OCI-M1 (cell line): ENCODE data around the gene NARF.
"Not testable (repeated sequence)": the region's sequence is repeated elsewhere in the genome, so short reads cannot be mapped to it uniquely, and the experiment has no call there.

Experiments
- DNase-seq: peaks from one replicate; lab custom pipeline; 2025; lab: John Stamatoyannopoulos, UW

The NARF gene

DNA sequence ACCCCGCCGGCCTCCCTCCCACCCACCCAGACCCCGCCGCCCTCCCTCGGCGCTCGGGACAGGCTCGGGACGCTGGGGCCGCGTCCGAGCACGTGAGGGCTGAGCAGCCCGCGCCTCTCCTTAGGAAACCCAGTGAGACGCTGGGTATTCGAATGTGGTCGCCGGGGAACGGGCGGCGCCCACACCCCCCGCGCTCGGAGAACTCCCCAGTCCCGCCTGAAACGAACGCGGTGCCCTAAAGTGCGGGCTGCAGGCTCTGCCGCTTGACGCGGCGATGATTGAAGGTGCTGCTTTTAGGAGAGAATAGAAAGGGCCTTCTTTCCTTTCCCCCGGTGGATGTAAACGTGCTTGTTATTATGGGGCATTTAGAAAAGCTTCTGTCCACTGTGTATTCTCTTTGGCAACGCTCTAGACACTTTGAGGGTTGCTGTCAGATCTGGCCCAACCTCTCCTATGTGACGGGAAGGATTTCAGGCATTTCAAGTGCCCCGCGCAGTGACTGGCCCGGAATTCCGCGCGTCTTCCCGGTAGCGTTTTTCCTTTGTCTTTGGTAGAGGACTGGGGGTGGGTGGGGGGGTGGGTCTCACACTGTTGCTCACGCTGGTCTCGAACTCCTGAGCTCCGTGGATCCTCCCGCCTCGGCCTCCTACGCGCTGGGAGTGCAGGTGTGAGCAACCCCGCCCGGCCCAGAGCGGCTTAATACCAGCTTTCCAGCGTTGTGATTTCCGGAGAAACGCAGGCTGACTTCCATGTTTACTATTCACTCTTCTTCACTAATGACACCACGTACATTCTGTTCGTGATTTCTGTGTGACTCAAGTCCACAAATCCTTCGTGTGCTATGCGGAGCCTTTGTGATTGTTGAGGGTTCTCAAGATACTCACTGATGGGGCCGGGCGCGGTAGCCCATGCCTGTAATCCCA, 39.2 kb downstream of the NARF start:
- peak; percentile 80 for DNase-seq

DNA sequence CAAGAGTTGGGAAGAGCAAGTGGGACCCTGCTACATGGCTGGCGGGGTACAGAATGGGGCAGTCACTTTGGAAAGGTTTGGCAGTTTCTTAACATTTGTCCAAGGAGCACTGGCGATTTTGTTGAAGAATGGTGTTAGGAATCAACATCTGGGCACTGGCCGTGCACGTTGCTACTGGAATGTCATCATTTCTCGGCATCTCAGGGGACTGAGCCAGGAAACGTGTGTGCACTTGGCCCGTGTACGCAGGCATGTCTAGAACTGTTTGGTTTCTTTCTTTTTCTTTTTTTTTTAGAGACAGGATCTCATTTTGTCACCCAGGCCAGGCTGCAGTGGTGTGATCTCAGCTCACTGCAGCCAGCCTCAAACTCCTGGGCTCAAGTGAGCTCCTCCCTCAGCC, 43.7 kb downstream of the NARF start:
- DNase-seq, result no peak

DNA sequence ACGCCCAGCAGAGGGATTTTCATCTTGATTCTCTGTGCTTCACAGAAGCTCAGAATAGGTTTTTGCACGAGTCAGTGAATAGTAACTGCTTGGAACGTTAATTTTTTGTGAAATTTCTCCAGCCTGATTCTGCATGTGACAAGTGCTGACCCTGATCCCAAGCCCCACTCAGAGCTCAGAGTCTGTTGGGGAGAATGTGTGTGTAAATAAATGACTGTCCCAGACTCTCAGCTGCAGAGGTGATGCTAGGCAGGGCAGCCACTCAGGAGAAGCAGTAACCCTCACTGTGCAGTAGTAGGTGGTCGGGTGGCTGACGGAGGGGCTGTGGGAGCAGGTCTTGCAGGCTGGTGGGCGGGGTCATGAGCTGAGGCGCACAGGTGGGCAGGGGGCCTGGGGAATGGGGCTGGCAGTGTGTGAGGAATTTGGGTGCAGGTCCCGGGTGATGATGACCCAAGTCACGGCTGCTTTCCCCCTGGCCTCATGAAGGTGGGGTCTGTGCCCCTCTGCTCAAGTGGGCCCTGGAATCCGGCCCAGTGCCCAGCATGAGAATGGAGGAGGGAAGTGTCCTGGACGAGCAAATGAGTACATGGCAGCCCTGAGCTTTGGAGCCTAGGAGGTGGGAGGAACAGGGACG, 44.7 kb downstream of the NARF start:
- DNase-seq, result no peak

DNA sequence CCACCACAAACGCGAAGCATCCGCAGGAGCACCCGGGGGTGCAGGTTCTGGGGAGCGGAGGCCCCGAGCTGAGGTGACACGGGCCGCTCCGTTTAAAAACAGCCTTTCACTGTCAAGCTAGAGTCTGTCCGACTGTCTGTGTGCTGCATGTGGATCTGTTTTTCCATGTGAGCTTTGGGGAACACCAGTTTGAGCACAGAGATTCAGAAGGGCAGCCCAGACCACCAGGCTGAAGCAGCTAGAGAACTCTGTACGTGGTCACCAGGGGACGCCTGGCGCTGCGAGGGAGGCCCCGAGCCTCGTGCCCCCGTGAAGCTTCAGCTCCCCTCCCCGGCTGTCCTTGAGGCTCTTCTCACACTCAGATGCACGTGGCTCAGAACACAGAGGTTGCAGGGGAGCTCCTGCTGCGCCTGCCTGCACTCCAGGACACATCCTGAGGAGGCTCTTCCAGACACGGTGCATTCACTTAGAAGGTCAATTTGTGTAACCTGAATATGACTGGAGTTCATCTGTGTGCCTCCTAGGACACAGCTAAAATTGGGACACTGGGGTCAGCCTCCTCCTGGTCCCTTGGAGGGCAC, 45.3 kb downstream of the NARF start:
- DNase-seq, result no peak

DNA sequence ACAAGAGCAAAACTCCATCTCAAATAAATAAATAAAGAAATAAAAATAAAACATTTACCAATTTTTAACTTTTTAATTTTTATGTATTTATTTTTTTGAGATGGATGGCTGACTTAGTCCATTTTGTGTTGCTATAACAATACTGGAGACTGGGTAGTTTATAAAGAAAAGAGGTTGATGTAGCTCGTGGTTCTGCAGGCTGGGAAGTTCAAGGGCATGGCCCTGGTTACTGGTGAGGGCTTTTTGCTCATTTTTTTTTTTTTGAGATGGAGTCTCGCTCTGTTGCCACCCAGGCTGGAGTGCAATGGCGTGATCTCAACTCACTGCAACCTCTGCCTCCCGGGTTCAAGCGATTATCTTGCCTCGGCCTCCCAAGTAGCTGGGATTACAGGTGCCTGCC, 46.8 kb downstream of the NARF start:
- DNase-seq, result no peak

DNA sequence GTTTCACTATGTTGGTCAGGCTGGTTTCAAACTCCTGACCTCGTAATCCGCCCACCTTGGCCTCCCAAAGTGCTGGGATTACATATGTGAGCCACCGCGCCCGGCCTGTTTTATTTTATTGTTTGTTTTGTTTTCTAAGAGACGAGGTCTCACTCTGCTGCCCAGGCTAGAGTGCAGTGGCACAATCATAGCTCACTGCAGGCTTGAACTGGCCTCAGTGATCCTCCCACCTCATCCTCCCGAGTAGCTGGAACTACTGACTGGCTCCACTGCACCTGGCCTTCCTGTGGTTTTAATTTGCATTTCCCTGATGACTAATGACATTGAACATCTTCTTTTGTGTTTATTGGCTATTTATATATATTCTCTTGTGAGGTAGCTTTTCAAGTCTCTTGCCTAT, 47.9 kb downstream of the NARF start:
- not testable (repeated sequence) for DNase-seq

DNA sequence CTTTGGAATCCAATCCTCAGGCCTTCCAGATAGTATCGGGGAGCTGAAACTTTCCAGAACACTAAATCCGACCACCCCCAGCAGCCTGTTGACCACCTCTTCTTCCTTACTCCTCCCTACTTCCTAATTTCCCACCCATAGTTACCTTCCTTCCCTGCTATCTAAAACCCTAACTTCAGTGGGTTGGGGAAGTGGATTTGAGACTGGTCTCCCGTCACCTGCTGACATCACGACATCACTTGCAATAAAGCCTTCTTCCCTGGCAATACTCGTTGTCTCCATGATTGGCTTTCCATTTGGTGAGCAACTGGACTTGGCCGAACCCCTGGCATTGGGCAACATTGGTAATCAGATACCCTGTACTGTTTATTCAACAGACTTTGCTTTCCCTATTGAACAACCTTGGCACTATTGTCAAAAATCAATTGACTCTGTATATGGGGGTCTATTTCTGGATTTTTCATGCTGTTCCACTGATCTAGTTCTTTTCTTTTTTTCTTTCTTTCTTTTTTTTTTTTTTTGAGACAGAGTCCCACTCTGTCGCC, 49.2 kb downstream of the NARF start:
- DNase-seq, result no peak

DNA sequence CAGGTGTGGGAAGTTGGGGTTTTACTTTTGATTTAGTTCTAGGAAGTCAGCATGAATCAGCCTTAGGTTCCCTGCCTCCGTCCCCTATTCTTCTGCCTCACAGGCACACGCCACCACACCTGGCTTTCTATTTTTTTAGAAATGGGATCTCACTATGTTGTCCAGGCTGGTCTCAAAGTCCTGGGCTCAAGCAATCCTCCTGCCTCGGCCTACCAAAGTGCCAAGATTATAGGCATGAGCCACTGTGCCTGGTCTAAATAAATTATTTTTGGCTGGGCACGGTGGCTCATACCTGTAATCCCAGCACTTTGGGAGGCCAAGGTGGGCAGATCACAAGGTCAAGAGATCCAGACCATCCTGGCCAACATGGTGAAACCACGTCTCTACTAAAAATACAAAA, 53.1 kb downstream of the NARF start:
- DNase-seq, result not testable (repeated sequence)

DNA sequence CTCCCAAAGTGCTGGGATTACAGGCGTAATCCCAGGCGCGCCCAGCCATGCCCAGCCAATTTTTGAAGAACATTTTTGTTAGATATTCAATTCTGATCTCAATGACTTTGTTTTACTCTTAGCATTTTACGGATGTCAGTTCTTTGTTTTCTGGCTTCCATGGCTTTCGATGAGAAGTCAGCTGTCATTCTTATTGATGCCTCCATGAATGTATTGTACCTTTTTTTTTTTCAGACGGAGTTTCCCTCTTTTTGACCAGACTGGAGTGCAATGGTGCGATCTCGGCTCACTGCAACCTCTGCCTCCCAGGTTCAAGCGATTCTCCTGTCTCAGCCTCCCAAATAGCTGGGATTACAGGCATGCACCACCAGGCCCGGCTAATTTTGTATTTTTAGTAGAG, 55.3 kb downstream of the NARF start:
- not testable (repeated sequence) for DNase-seq

DNA sequence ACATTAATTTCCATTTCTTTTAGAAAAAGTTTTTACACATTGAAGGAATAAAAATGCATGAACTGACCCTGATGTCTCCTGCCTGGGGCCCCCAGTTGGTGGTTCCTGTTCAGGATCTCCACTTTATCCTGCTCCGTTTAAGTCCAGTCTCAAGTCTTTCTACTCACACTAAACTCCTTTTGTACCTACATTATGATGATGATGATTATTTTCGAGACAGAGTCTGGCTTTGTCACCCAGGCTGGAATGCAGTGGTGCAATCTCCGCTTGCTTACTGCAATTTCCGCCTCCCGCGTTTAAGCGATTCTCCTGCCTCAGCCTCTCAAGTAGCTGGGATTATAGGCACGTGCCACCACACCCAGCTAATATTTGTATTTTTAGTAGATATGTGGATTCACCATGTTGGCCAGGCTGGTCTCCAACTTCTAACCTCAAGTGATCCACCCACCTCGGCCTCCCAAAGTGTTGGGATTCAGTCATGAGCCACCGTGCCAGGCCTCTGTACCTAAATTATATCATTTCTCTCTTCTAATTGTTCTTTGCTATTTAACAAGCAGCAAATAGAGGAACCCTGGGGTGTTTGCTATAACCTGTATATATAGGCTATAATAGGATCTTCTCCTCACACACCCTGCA, 58.8 kb downstream of the NARF start:
- DNase-seq, result no peak

DNA sequence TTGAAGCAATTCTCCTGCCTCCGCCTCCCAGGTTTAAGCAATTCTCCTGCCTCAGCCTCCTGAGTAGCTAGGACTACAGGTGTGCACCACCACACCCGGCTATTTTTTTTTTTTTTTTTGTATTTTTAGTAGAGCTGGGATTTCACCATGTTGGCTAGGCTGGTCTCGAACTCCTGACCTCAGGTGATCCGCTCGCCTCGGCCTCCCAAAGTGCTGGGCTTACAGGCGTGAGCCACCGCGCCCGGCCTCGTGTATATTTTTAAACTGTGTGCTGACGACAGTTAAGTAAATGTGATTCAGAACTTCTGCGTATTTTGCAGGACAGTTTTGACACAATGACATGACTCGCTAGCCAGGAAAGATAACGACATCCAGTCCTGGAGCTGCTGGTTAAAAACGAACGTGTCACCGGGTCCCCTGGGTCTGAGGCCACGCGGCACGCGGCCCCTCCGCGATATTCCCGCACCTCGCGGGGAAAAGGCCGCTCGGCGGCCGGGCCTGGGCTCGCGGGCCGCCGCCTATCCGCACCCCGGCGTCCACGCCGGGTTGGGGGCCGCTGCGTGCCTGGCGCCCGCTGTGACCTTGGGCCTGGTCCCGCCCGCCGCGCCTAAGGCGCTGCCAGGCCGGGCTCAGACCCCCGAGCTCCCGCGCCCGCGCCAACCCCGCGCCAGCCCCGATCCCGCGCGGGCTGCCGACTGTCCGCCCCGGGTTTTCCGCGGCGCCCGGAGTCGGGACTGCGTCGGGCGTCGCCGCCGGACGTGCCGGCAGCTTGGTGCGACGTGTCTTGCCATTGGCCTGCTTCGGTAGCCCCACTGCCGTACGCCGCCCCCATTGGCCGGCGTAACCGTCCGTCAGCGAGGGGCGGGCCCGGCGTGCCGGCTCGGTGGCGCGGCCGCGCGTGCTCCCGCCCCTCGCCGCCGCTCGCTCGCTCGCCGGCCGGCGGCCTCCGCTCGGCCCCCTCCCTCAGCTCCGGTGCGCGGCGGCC, 60.6 kb downstream of the NARF start, which contains the start of gene FOXK2:
Gene FOXK2 (plus strand): TSS at position 907 of the 985 bp plus-strand sequence. CDS start 157 bp downstream, outside the sequence.
- DNase-seq, result peak; percentile 96

DNA sequence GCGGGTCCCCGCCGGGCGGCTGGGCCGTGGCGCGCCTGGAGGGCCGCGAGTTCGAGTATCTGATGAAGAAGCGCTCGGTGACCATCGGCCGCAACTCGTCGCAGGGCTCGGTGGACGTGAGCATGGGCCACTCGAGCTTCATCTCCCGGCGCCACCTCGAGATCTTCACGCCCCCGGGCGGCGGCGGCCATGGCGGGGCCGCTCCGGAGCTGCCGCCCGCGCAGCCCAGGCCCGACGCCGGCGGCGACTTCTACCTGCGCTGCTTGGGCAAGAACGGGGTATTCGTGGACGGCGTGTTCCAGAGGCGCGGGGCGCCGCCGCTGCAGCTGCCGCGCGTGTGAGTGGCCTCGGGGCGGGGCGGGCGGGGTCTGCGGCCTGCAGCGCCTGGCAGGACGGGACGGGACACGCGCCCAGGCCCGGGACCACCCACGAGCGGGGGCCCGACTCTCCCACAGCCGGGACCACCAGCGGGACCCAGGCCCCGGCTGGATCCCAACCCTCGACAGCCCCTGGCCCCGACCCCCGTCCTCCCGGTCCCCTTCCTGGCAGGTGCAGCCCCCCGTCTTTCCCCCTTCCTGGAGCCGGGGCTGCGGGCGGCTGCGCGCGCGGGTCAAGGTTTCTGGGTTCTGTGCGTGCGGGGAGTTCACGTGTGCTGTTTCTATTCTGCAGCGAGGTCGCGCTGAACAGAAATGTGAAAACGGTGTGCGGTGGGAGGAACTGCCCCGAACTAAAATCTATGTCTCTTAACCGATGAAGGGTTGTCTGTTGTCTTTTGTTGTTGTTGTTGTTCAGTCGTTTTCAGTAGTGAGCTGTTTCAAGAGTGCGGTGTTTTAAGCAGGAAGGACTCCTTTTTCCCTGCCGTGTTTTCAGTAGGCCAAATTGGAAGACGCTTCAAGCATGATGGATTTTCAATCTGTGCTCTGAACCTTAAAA, 61.7 kb downstream of the NARF start:
- DNase-seq, result peak; percentile 67

DNA sequence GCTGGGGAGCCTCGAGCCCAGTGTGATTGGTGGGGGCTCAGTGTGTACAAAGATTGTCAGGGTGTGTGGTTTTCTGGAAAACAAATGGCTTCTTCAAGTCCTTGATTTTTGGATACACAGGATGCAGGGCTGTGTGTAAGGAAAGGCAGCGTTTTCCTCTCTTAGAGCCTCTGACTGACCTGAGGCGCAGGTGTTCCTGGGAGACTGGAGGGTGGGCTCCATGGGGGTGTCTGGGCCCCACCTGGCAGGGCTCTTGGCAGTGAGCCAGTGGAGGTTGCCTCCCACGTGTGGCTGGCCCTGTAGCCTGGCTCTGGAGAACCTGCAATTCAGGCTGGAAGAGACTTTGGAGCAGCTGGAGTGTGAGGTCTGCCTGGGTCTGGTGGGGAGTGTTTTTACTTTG, 66.0 kb downstream of the NARF start:
- DNase-seq, result no peak

DNA sequence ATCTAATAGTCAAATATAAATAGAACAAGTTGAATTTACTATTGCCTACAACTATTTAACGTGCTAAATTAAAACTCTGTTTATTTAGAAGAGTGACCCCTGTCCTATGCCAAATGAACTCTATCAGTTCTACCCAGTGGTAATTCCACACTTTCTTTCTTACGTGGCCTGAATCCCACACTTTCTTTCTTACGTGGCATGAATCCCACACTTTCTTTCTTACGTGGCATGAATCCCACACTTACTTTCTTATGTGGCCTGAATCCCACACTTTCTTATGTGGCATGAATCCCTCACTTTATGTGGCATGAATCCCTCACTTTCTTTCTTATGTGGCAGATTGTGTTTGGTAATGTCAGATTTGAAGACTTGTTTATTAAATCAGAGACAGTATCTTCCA, 67.2 kb downstream of the NARF start:
- DNase-seq, result no peak

DNA sequence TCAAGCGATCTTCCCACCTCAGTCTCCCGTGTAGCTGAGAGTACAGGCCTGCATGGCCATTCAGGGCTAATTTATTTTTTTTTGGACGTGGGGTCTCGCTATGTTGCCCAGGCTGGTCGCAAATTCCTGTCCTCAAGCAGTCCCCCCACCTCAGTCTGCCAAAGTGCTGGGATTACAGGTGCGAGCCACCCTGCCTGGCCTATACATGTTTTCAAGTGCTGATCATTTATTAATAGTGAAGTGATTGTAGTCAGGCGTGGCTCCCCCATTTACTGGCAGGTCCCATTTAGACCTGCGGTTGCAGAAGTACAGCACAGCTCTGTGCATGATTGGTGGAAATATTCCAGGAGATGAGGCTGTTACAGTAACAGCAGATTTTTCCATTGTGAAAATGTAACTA, 69.4 kb downstream of the NARF start:
- no peak for DNase-seq

DNA sequence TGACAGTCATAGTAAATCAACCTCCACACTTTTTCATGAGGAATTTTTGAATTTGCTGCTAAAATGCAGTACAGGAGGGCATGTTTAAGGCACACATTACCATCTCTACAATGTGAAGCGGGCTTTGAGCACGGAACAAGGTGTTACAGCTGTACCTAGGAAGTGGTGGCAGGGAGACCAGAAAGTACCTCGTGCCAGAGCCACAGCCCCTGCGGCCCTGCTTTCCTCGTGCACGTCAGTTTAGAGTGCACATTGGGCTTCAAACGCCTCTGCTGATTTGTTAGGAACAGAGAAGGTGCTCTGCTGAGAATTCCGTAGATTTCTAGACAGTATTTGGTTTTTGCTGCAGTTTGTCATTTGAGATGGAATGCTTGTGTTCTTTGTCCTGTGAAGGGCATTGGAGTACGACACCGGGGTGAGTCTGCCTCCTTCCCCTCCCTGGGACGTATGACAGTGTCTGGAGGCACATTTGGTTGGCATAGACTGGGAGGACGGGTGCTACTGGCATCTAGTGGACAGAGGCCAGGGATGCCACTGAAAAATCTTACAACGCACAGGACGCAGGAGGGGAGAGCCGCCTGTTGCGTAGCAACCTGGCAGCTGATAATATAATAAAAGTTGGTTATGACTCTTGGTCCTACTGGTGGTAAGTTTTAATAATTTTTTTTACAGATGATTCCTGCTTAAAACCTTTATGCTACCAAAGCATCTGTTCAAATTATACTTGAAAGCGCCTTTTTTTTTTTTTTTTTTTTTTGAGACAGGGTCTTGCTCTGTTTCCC, 70.1 kb downstream of the NARF start:
- DNase-seq, result no peak

DNA sequence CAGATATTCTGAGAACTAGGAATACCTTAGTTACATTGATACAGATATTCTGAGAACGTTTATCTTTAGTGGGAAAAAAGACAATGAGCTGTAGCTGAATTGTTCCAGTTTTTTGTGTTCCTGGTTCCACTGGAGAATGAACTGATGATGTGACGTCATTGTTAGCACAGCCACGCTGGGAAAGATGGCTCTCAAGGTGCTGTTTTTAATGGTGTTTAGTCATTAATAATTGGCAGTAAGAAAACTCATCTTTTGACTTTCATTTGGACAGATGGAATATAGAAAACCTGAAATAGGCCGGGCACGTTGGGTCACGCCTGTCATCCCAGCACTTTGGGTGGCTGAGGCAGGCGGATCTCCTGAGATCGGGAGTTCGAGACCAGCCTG, 71.4 kb downstream of the NARF start:
- DNase-seq, result no peak

DNA sequence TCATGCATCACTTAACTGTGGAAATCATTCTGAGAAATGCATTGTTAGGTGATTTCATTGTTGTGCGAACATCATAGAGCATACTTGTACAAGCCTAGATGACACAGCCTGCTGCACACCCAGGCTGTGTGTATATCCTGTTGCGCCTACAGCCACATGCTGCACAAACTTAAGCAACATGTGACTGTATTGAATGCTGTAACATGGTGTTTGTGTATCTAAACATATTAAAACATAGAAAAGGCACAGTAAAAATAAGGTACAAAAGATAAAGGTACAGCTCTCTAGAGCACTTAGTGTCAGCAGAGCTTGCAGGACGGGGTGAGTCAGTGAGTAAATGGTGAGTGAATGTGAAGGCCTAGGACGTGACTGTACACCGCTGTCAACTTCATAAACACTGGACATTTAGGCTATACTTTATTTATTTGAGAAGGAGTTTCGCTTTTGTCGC, 72.9 kb downstream of the NARF start:
- DNase-seq, result no peak

DNA sequence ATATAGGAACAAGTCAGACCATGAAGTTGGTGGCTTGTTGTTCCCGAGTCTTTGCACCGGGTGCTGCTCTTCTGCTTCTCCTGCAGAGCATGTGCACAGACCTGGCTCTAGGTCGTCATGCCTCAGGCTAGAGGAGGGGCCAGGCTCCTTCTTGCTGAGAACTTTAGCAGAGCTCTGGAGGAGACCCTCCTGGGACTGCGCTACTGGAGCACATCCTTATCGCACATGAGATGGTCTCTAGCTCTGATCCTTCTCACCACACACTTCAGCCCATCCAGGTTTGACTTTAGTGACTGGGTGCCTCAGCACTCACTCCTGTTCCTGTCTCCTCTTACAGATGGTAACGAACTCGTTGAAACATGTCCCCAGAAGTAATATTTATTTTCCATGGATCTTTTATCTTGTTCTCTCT, 75.9 kb downstream of the NARF start:
- DNase-seq, result no peak
